Activated CD4-positive, alpha-beta T cell treated with anti-CD3 and anti-CD28 coated beads for 48 hours (primary cell): ENCODE measurements around the gene SPG7.
A peak's percentile ranks its signal among the peaks of the same experiment; 100 is the strongest.
"Not testable (repeated sequence)": the region's sequence is repeated elsewhere in the genome, so short reads cannot be mapped to it uniquely, and the experiment has no call there.

Experiments used
- DNase-seq: peaks from one replicate; pipeline ENCODE4 v3.0.0-alpha.2; 2020

The SPG7 gene

DNA sequence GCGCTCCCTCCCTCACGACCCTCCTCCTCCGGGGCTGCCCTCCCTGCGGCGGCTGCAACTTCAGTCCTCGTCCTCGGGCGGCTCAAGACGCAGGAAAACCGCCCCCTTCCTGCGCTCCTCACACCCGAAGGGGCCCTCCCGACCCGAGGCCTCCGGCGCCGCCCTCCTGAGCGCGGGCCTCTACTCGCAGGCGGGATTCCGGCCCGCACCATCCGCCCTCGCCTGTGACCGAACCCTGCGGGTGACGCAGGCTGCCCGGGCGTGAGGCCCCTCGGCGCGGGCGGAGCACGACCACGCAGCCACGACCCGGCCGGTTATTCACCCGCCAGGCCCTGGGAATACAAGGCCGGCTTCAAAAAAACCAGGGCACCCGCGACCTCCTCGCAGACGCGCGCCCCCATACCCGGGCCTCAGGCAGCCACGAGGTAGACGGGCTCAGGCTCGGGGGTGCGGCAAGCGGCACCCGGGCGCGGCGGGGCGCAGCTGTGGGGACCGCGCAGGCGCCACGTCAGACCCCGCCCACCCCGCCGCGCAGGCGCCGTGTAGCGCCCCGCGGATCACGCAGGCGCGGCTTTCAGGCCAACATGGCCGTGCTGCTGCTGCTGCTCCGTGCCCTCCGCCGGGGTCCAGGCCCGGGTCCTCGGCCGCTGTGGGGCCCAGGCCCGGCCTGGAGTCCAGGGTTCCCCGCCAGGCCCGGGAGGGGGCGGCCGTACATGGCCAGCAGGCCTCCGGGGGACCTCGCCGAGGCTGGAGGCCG lies at the start of gene SPG7:
Gene SPG7, plus strand, starts transcription at position 570 of the 757 bp plus-strand sequence. Its CDS starts 15 bp downstream, at position 585.
- DNase-seq = peak; percentile 91

DNA sequence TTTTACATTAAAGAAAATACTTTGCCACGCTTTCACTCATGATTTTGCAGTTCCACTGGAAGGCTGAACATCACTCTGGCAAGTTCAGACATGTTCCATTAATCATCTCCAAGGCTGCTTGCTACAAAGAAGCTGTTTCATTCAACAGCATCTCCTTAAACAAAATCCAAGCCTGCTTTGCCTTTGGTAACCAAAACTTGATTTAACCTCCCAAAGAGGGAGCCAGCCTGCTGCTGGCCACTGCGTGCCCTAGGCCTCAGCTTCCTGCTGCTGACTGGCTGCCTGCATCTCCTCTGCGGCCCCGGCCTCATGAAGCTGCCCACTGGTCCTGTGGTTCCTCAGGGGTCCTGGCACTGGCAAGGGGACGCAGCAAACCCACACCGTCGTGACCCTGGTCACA lies 49.7 kb upstream of the SPG7 start:
- no peak for DNase-seq

DNA sequence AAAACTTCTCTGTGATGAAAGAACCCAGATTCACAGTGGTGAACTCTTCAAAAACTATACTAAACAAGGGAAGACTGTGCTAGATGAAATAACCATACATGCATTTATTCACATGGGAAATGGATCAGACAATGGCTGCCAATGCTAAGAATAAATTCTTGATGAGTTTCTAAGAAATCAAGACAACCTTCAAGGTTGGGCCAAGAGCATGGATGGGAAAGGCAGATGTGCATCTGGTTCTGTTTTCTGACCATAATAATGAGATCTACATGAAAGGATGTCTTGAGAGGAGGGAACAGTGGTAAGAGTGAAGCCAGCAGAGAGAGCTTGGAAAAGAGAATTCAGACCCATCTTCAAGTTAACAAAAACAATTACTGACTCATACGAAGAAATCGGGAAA lies 49.2 kb upstream of the SPG7 start:
- DNase-seq = no peak

- no peak for DNase-seq
Measured at GRCh38 chr16:89460556-89460955, 47.6 kb upstream of the SPG7 start.

- not testable (repeated sequence) for DNase-seq
Measured at GRCh38 chr16:89461890-89462289, 46.3 kb upstream of the SPG7 start.

GRCh38 chr16:89462639-89463038 lies 45.6 kb upstream of the SPG7 start:
- DNase-seq = not testable (repeated sequence)

DNA sequence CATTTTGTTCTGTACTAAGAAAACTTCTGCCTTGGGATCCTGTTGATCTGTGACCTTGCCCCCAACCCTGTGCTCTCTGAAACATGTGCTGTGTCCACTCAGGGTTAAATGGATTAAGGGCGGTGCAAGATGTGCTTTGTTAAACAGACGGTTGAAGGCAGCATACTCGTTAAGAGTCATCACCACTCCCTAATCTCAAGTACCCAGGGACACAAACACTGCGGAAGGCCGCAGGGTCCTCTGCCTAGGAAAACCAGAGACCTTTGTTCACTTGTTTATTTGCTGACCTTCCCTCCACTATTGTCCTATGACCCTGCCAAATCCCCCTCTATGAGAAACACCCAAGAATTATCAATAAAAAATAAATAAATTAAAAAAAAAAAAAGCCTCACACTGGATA lies 44.9 kb upstream of the SPG7 start:
- DNase-seq = not testable (repeated sequence)

- DNase-seq = no peak
Measured at GRCh38 chr16:89466920-89467319, 41.3 kb upstream of the SPG7 start.

DNA sequence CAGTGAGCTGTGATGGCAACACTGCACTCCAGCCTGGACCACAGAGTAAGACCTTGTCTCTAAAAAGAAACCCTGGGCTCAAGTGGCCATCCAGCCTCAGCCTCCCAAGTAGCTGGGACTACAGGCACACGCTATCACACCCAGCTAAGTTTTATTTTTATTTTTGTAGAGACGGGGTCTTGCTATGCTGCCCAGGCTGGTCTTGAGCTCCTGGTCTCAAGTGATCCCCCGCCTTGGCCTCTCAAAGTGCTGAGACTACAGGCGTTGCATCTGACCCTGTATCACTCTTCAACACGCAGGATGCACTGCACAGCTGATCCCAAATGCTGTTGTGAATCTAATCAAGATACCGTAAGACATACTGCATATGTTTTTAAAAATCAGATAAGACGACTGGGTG lies 40.8 kb upstream of the SPG7 start:
- DNase-seq = no peak

- no peak for DNase-seq
Measured at GRCh38 chr16:89472711-89473075, 35.5 kb upstream of the SPG7 start.

- DNase-seq = no peak
Measured at GRCh38 chr16:89473136-89473712, 35.0 kb upstream of the SPG7 start.

- no peak for DNase-seq
Measured at GRCh38 chr16:89473791-89474414, 34.3 kb upstream of the SPG7 start.

GRCh38 chr16:89475144-89475543 lies 33.1 kb upstream of the SPG7 start:
- no peak for DNase-seq

DNA sequence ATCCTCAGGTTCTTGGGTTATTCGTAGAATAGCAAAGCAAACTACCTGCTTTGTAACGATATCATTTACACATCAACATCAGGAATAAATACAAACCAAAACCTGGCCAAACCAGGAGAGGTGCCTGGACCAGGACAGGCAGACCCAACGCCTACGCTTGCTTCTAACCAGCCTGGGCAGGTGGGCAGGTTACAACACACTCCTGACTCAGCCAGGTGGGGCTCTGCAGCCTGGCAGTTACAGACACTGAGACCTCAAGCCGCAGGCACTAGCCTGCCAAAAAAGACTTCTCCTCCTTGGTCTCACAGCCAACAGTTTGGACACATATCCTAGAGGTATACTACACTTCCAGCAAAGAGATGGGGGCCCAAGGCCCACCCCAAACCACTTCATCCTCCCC lies 31.8 kb upstream of the SPG7 start:
- no peak for DNase-seq

GRCh38 chr16:89476811-89477261 lies 31.4 kb upstream of the SPG7 start:
- DNase-seq = no peak

- DNase-seq = no peak
Measured at GRCh38 chr16:89478576-89479221, 29.5 kb upstream of the SPG7 start.

GRCh38 chr16:89481356-89481955 lies 26.7 kb upstream of the SPG7 start:
- no peak for DNase-seq

DNA sequence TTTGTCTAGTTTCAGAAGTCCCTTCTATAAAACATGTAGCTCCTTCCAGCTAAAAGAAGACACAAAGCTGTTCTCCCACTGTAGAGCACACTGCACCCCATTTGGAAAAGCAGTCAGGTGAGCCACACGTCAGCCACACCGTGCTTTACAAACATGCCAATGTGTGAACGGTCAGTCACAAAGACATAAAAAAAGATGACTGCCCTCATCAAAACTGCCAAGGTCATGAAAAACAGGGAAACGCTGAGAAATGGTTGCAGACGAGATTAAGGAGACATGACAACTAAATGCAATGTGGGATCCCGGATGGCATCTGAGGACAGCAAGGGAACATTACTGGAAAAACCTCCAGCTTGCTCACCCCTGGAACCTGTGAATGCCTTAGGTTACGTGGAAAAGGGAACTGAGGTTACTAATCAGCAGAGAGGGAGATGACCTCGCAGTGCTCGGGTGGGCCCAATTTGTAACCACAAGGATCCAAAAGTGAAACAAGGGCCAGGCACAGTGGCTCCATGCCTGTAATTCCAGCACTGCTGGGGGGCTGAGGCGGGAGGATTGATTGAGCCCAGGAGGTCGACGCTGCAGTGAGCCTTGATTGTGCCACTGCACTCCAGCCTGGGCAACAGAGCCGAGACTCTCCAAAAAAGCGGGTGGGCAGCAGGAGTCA lies 25.9 kb upstream of the SPG7 start:
- DNase-seq = no peak

- no peak for DNase-seq
Measured at GRCh38 chr16:89482817-89483205, 25.4 kb upstream of the SPG7 start.

DNA sequence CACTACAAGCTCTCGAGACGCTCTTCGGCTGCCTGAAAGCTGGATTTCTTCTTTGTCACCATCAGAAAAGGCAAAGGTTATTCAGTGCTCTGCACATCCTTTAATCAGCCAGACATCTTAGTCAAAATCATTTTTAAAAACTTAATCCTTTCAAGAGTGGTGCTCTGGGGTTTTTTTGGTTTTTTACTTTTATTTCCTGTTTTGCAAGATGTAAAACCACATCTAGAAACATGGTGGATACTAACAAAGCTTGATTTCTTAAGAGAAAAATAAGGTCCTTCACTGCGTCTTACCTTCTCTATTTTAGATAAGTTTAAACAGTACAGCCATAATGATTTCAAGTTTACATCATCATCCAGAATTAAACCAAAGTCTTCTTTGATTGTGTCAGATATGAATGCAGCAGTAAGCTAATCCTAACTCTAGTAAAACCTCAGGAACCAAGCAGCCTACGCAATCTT lies 24.1 kb upstream of the SPG7 start:
- DNase-seq = no peak

- peak; percentile 47 for DNase-seq
Measured at GRCh38 chr16:89484923-89485679, 23.1 kb upstream of the SPG7 start.

DNA sequence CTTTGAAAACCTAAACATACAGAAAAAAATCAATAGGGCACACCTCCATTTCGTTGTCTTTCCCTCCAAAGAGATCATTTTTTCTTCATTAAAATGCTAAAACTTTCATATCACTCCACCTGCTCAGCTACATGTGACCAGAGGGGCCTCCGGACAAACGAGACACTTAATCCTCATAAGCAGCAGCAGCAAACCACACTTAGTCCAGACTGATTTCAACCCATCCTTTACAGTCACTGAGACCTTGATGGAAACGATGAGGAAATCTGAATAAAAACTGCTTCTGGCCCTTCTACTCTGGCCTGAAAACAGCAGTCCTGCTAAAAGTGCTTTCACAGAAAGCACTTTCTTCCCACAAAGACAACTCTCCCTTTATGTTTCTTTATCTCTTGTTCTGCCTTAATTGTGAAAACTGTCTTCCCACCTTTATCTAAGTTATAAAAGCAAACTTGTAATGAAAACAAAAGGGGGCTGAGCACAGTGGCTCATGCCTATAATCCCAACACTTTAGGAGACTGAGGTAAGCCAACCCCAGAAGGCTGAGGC lies 22.4 kb upstream of the SPG7 start:
- DNase-seq = no peak
